SW480 (cell line): ENCODE data around the gene EIF2D.
A peak's percentile ranks its signal among the peaks of the same experiment; 100 is the strongest.
"Not testable (repeated sequence)": the region's sequence is repeated elsewhere in the genome, so short reads cannot be mapped to it uniquely, and the experiment has no call there.

Experiments
- DNase-seq: peaks from one replicate; pipeline ENCODE4 v3.0.0-alpha.2; 2016; ENCODE audit warnings: low spot score

EIF2D gene, protein sequence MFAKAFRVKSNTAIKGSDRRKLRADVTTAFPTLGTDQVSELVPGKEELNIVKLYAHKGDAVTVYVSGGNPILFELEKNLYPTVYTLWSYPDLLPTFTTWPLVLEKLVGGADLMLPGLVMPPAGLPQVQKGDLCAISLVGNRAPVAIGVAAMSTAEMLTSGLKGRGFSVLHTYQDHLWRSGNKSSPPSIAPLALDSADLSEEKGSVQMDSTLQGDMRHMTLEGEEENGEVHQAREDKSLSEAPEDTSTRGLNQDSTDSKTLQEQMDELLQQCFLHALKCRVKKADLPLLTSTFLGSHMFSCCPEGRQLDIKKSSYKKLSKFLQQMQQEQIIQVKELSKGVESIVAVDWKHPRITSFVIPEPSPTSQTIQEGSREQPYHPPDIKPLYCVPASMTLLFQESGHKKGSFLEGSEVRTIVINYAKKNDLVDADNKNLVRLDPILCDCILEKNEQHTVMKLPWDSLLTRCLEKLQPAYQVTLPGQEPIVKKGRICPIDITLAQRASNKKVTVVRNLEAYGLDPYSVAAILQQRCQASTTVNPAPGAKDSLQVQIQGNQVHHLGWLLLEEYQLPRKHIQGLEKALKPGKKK

DNA sequence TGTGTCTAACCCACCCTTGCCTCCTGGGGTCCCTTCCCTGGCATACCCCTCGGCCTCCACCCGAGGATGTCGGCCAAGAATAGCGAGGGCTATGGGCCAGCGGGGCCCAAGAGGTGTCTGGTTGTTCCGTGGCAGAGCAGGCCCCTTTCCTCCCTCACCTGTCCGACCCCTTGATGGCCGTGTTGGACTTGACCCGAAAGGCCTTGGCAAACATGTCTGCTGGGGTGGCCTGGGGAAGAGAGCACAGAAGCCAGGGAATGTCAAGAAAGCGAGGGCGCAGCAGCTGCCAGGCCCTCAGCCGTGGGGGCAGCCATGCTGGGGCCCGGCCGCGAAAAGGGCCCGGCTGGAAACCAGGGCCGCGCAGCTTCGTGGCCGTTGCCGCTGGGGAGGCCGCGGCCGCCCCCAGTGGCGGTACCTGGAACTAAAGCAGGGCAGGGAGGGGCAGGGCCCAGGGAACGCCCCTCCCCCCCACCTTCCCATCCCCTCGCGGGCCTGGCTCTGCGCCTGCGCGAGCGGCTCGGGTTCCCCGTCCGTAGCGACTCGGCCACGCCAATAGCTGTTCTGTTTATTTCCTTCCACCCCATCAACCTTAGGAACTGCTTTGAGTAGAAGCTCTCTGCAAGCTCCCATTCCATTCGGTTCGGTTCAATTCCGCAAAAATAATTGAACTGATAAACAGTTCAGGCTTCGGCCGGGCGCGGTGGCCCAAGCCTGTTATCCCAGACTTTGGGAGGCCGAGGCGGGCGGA lies at the start of gene EIF2D:
Gene EIF2D (minus strand): TSS at position 337 of the 748 bp plus-strand sequence. CDS start 123 bp downstream, at position 214.
- peak; percentile 87 for DNase-seq

DNA sequence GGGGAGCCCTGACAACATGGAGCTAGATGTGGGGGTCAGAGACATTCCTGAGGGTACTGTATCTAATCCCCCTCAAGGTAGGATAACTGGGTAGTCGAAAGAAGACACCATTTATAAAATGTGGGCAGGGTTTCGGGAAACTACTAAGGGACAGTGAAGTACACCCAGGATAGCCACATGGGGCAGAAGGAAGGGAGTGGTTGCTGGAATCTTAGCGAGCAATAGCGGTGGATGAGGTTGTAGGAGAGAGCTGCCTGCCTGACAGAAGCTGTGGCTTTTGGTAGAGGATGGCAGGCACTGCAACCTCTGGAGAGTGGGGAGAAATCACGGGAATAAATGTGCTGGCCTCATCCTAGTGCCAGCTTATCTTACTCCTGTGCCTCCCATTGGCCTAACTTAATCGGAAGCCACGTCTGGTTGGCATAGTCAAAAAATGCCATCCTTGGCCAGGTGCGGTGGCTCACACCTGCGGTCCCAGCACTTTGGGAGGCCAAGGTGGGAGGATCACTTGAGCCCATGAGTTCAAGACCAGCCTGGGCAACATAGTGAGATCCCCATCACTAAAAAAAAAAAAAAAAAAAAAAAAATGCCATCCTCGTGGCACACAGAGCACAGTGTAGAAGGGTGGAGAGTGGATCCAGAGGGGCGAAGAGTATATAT lies 49.0 kb upstream of the EIF2D start:
- no peak for DNase-seq

DNA sequence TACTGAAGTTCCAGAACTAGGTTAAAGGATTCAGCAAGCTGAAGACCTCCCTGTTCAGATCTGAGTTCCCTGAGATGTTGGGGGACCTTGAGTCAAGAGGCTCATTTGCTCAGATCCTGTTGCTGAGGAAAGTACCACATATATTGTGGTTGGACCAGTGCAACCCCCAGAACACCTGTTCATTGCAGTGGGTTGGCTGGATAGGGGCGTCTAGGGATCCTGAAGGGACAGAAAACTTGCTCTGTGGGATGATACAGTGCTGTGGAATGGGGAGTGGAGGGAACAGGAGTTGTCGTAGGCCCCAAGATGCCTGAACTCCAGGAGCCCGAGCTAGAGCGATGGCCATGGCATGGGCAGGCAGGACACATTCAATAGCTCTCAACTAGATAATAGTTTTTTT lies 47.9 kb upstream of the EIF2D start:
- DNase-seq = no peak

DNA sequence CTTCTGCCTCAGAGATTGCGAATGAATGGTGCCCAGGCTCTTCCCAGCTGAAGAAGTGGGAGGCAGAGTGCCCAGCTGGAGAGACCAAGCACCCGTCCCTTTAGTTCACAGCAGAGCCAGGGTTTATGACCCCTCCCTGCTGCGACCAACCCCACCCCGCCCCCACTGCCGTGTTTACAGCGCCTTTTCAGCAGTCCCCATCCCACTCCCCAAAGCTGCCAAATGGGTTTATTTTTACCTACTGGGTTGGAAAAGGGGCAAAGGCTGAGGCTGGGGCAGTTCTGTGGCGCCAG lies 46.7 kb upstream of the EIF2D start:
- no peak for DNase-seq

DNA sequence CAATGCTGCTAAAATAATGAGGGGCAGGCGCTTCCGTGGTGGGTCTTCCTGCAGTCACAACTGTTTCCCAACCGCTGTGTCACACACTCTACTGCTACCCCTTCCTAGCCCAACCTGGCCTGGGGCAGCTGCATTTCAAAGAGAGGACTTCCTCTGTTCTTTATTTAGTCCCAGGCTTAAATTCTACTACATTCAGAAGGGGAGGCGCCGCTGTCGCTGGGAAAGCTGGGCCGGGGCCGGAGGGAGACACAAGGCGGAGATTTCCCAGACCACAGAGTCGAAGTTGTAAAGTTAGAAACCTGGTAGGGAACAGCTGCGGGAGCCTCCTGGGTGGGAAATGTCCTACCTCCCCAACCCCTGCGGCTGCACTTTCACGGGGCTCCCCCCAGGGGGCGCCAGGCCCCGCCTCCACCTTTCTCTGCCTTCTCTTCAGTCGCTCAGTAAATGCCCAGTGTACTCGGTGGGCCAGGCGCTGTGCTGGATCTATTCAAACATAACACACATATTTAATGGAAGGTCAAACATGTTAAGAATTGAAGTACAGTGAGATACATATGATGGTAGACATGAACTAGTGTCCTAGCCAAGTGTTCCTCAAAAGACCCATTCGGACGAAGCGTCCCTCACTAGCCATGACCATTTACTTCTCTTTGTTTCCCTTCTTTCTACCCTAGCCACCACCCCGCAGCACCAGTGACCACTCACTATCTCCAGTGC lies 46.2 kb upstream of the EIF2D start:
- DNase-seq = peak; percentile 27

DNA sequence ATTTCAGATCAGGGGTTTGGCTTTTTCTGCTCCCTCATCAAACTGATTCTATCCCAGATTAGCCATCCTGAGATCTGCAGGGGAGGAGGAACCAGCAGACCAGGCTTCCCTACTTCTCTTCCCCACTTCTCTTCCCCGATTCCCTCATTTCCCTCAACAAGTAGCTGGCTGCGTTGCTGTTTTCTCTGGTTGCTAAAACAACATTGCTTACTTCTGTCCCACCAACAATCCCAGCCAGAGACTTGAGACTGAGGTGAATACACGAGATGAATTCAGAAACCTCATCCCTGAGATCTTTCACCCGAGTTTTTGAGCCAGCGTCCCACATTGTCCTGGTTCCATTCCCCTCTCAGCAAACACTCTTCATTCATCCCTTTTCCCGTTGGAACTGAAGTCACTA lies 45.5 kb upstream of the EIF2D start:
- DNase-seq = no peak

DNA sequence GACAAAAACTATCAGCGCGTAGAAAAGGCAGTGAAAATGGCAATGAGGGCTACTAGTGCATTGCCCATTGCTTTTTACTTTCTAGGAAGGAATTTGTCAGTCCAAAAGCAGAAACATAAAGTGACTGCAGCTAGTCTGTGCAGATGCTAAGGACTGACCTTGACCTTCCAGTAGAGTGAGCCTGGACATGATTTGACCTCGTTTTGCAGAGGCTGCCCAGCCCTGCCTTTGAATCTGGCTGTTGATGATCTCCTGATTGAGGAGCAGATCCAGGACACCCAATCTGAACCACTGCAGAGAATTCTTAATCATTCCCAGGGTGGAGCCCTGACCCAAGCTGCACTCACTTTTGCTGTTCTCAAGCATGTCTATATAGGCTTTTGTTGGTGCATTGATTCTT lies 44.7 kb upstream of the EIF2D start:
- DNase-seq = no peak

DNA sequence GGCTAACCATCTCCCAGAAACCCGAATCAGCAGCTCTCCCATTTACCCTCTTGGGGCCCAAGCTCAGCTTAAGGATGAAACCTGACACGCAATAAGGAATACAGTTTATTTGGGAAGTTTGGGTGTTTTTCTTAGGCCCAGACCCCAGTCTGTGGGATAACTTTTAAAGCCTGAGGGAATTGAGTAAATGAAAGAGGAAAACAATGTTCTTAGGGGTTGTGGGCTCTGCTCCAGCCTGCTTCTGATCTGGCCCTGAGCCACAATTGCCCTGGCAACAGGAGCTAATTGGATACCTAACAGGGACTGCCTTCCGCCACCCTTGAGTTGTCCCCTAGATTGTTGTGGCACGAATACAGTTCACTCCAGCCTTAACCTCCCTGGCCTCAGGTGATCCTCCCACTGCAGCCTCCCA lies 43.2 kb upstream of the EIF2D start:
- DNase-seq = no peak

DNA sequence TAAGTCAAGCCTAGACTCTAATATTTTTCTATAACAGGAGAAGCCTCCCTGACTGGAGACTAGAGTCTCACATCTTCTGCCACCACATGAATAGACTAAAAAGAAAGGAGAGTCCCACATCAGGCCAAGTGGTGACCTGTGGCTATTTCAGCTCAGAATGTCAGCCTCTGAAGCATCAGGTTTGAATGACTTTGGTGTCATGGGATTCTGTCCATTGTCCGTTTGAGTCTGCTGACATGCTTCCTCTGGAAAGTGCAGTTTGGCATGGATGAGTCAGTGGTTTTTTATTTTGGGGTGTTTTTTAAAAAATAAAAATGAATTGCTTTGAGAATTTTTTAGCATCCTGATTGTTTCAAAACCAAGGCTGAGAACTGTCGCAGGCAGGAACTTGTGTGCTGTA lies 42.6 kb upstream of the EIF2D start:
- DNase-seq = no peak

DNA sequence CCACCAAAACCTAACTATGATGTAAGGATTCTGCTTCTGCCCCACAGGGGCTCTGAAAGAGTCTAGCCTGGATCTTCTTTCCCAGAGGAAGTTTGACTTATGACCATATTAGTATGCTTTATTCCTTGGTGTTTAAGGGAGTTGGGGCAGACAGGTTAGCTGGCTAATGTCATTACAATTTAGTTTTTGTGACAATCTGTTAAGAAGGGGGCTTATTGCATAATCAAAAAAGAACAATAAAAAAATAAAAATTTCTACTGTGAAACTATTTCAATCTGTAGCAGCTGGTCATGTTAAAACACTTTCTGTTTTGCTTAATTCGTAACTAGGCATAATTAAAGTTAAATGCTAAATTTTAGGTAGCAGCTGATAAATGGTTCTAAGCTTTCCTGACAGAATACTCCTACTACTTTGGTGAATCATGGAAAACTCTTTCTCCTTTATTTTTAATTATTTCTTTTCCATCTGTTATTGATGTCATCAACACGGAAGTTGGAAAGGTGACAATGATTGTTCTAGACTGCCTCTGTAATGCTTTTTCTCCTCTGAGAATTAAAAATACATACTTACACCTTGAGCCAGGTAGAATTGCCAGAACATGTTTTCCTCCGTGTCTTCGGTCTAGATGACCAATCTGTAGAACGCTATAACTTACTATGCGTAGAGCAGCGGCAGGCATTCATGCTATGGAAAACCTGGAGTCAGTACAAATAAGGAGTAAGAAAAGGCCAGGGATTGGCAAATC lies 41.6 kb upstream of the EIF2D start:
- DNase-seq = no peak

DNA sequence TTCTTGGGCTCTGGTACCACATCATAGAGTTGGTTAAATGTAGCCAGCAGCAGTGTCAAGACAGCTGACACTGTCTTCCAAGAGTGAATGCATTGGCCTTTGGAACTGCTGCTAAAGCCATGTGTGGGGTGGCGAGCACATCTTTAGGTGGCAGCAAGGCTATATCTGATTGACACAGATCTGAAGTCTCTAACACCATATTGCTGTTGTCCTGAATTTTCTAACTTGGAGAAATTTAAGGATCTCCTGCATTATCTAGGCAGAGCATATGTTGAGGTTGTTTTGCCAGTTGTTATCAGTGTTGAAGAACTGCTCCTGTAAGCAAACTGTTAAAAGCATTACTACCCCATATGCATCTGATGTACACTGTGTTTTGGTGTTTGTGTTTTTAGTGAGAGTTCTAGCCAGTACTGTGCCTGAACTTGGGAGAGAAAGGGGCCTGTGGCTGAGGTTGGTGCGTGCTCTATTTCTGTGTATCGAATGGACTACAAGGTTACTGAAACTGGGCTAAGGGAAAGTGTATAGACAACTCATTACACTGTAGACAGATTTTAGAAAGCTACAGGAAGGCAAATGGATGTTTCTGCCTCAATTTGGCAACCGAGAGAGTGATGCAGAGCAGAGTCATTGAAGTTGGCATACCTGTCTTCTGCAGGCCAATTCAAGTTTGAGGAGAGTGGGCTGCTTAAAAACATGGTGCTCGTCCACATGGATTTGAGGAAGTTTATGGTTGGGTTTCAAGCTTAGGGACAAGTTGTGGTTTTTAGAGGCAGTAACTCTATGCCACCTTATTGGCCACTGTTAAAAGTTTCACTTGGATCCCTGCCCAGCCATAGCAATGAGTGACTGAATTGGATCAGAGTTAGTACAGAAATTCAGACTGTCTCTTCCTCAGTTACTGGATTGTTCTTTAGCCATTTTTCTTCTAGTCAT lies 40.0 kb upstream of the EIF2D start:
- no peak for DNase-seq

DNA sequence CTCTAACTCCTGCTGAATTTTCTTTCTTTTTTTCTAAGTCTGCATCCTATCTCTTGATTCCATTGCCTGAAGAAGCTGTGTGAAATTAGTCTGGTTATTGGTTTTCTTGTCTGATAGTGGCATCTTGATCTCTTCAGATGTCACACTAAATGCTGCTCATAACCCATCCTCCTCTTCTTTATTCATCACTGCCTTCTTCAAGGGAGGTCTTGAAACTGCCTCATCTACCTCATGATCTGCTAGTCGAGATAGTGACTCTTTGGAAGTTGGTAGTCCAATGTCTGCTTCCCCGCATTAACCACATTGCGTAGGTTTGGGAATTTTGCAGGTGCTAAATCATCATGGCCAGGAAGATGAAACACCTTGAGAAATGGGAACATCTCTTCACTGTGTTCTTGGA lies 38.7 kb upstream of the EIF2D start:
- DNase-seq = no peak

DNA sequence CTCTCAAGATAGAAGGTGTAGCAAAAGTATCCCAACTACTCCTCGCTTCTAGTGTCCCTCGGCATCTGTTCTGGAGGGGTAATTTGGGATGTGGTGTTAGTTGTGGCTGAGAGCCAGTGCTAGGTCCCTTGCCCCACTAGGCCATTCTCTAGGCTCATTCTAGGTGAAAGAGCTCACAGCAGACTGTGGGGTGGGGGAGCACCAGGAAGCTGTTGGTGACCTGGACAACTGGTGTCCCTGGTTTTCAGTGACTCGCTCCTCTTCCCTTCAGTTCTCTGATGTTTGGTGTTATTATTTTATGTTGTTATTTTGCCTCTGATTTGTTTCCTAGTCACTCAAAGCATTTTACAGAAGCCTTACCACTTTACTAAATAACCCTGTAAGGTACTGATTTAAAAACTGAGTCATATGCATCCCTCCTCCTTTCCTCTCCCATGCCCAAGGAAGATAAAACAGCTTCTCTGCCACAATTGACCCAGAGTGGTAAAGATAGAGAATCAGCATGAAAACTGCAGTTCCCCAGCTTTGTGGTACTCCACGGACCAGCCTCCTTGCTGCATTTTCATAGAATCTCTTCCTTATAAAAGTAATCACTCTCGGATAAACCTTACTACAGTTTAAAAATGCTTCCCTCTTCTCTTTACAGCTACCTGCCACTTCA lies 37.1 kb upstream of the EIF2D start:
- no peak for DNase-seq

DNA sequence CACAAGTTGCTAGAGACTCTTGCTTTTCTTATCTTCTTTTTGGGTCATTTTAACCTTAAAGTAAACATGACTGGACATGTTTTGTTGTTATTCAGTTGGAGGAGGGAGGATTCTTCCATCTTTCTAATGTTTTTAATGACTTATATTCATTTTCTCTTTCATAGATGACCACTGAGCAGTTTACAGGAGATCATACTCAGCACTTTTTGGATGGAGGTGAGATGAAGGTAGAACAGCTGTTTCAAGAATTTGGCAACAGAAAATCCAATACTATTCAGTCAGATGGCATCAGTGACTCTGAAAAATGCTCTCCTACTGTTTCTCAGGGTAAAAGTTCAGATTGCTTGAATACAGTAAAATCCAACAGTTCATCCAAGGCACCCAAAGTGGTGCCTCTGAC lies 35.0 kb upstream of the EIF2D start:
- no peak for DNase-seq

DNA sequence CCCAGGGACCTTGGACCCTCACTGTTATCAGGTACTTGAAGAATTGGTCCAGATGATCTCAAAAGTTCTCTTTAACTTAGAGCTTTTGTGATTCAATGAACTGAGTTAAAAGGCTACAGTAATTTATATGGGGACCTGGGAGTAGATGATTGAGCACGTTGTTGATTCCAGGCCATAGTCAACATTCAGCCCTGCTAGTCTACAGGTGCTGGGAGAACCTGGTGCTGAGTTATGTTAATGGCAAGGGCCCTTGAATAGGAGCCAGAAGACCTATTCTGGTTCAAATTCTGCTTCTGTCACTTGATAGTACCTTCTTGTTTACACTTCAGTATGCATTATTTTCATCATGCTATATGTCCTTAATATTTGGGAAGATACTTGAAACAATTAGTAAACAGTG lies 34.2 kb upstream of the EIF2D start:
- no peak for DNase-seq

DNA sequence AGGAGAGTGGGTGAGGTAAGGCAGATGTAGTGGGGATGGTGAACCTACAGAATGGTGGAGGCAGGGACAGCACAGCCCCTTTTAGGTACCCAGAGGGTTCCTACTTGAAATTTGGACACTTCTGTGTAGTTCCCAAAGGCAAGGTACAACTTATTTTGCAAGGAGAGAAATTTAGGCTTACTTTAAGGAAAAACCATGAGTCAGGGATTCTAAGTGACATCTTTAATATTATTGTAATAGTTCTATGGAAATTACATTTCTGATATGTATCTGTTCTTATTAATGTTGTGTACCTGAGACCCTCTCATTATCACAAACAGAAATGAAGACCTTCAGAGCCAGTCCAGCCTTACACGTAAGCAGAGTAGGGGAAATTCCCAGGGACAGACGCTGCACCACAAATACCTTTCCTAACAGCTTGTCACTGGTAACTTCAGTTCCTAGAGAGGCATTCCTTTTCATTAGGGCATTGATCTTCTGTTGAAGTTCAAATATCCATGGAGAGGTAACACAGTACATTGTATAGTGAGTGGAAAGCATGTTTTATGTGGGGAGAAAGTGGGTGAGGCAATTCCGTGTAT lies 30.9 kb upstream of the EIF2D start:
- DNase-seq = no peak

DNA sequence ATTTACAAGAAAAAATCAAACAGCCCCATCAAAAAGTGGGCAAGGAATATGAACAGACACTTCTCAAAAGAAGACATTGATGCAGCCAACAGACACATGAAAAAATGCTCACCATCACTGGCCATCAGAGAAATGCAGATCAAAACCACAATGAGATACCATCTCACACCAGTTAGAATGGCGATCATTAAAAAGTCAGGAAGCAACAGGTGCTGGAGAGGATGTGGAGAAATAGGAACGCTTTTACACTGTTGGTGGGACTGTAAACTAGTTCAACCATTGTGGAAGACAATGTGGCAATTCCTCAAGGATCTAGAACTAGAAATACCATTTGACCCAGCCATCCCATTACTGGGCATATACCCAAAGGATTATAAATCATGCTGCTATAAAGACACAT lies 29.8 kb upstream of the EIF2D start:
- not testable (repeated sequence) for DNase-seq

DNA sequence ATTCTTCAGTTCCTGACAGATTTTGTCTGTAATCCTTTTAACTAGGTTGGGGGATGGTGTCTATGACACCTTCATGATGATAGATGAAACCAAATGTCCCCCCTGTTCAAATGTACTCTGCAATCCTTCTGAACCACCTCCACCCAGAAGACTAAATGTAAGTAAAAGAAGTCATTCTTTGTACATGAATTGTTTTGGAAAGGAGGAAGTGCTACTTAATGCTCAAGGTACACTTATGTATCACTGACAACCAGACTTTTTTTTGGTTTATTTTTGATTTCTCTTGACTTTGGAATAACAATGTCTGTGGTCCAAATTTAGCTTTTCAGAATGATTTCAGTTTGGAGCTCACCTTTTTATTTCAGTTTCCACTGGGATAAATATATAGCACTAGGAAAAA lies 25.3 kb upstream of the EIF2D start:
- DNase-seq = no peak

DNA sequence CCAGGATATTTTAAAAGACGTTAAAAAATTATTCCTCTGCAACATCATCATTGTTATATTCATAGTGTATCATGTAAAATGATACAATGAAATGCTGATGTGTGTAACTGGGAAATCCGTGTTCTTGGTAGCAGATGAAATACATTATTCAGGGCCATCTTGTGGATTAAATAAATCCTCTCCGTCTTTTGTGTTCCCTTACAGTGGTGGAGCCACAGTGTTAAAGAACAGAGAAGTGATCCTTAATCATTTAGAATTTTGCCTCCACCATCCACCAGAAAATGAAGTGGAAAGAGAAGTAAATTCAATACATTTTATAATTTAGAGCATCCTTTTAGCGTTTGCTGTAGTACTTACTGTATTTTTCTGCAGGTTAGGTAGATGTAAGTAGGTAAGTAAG lies 24.4 kb upstream of the EIF2D start:
- no peak for DNase-seq

DNA sequence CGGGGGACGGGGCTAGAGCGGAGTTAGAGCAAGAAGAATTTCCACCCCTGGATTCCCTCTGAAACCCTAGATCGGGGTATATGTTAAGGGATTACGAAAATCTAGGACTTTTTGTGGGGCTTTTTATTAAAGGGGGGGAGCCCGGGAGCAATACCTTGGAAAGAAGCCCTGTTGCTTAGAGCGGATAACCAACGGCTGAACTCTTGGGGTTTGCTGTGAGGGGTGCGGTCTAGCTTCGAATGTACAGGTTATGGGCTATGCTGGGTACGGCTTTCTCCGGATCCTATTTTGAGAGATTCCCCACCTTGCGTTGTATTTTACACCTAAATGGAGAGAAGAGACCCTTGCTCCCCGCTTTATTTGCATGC lies 23.7 kb upstream of the EIF2D start:
- DNase-seq = peak; percentile 25
